Activated CD4-positive, CD25-positive, alpha-beta regulatory T cell treated with anti-CD3 and anti-CD28 coated beads, Interleukin-2, amount 50 U/mL, for 16 hours (primary cell): ENCODE data around the gene OBP2B.
"Not testable (repeated sequence)": the region's sequence is repeated elsewhere in the genome, so short reads cannot be mapped to it uniquely, and the experiment has no call there.

Source experiments
- DNase-seq: peaks from one replicate; pipeline ENCODE4 v3.0.0-alpha.2; 2020; ENCODE audit warnings: low read depth, low spot score

OBP2B gene

GRCh38 chr9:133202688-133203453, 6.2 kb downstream of the OBP2B start:
- DNase-seq = no peak

- DNase-seq = no peak
These were observed 6.9 kb downstream of the OBP2B start for GRCh38 chr9:133202145-133202513.

GRCh38 chr9:133201424-133202144, 7.5 kb downstream of the OBP2B start:
- no peak for DNase-seq

- DNase-seq = no peak
These were observed 8.4 kb downstream of the OBP2B start for GRCh38 chr9:133200631-133201030.

GRCh38 chr9:133199648-133200321, 9.3 kb downstream of the OBP2B start:
- DNase-seq = no peak

GRCh38 chr9:133195029-133195428, 14.0 kb downstream of the OBP2B start:
- DNase-seq = no peak

GRCh38 chr9:133194597-133194996, 14.5 kb downstream of the OBP2B start:
- DNase-seq = no peak

- DNase-seq = no peak
These were observed 17.1 kb downstream of the OBP2B start for GRCh38 chr9:133191989-133192388.

- no peak for DNase-seq
These were observed 19.2 kb downstream of the OBP2B start for GRCh38 chr9:133189826-133190225.

- no peak for DNase-seq
These were observed 20.2 kb downstream of the OBP2B start for GRCh38 chr9:133188843-133189180.

GRCh38 chr9:133188006-133188842, 20.8 kb downstream of the OBP2B start:
- DNase-seq = no peak

- DNase-seq = no peak
These were observed 21.5 kb downstream of the OBP2B start for GRCh38 chr9:133187561-133188005.

GRCh38 chr9:133186736-133187135, 22.3 kb downstream of the OBP2B start:
- DNase-seq = no peak

- no peak for DNase-seq
These were observed 24.1 kb downstream of the OBP2B start for GRCh38 chr9:133184971-133185370.

- DNase-seq = no peak
These were observed 26.9 kb downstream of the OBP2B start for GRCh38 chr9:133182151-133182550.

GRCh38 chr9:133181561-133181960, 27.5 kb downstream of the OBP2B start:
- no peak for DNase-seq

- no peak for DNase-seq
These were observed 28.1 kb downstream of the OBP2B start for GRCh38 chr9:133180953-133181352.

- no peak for DNase-seq
These were observed 36.0 kb downstream of the OBP2B start for GRCh38 chr9:133173056-133173455.

- DNase-seq = no peak
These were observed 37.7 kb downstream of the OBP2B start for GRCh38 chr9:133171161-133171961.

- DNase-seq = no peak
These were observed 38.3 kb downstream of the OBP2B start for GRCh38 chr9:133170716-133171115.

GRCh38 chr9:133169687-133170086, 39.4 kb downstream of the OBP2B start:
- DNase-seq = not testable (repeated sequence)
